ENCODE measurements around the gene NXF1. TPM values are rescaled to one million over a fixed set of nuclear protein-coding genes. Genes with fewer than 3 reads are reported as not detected.

Gene NXF1
- polyA plus RNA-seq, 1 donor (not counting 4 experiments of a cell fraction or from before 2014, with no cell fraction given): 25.3 TPM

- peaks cover 7 to 30% of the 10 kb centered on the region in 2 experiments for H3K36me3 ChIP-seq (ENCODE audit: control insufficient read depth in 2 of 2, extremely low read depth in 1 of 2, insufficient read depth in 2 of 2, low read length in 2 of 2)
- H3K4me1 ChIP-seq (ENCODE audit: control insufficient read depth, extremely low read depth, insufficient read depth, low read length): peaks cover 32% of the 10 kb centered on the region
- no peak overlapping the region for H3K4me2 ChIP-seq (ENCODE audit: control insufficient read depth, extremely low read depth, insufficient read depth, low read depth, low read length)
- no peak overlapping the region for H3K27ac ChIP-seq (ENCODE audit: control insufficient read depth, insufficient read depth, low read length)
- TF ChIP-seq CTCF (optimal IDR thresholded peaks at IDR 0.05 in 1 of 3, IDR thresholded peaks at IDR 0.05 in 1 of 3, conservative IDR thresholded peaks at IDR 0.05 in 1 of 3; ENCODE audit: extremely low read depth in 1 of 3, insufficient read depth in 2 of 3, low read length in 3 of 3): peak in 1 of 3 experiments; percentile 6
- TF ChIP-seq EZH2 (IDR thresholded peaks at IDR 0.05; ENCODE audit: low read length): no peak
- H3K27me3 ChIP-seq (ENCODE audit: control insufficient read depth, extremely low read depth, insufficient read depth, low read length): no peaks in the 10 kb centered on the region
- H2AFZ ChIP-seq (ENCODE audit: control insufficient read depth, low read length): no peak overlapping the region
- dilution Hi-C loops (cut with MboI; ENCODE audit: extremely low pct_ligation_motif_present, low sequenced_read_pairs): no loop called here
- no peak overlapping the region for H3K4me3 ChIP-seq (ENCODE audit: control insufficient read depth in 2 of 3, extremely low read depth in 1 of 3, insufficient read depth in 2 of 3, low read depth in 1 of 3, low read length in 3 of 3)
- FAIRE-seq (no peak), DNase-seq (ENCODE audit: low read depth, low spot score) (no peak)
- H3K9me1 ChIP-seq (ENCODE audit: control insufficient read depth, extremely low read depth, insufficient read depth, low read length): no peaks in the 10 kb centered on the region
- H3K79me2 ChIP-seq (ENCODE audit: control insufficient read depth, insufficient read depth, low read length): peaks cover 38% of the 10 kb centered on the region
- H3K9me3 ChIP-seq (ENCODE audit: control insufficient read depth, low read depth, low read length): no peaks in the 10 kb centered on the region
- H3K9ac ChIP-seq (ENCODE audit: control insufficient read depth, extremely low read depth, insufficient read depth, low read length): no peak overlapping the region
- no peaks in the 10 kb centered on the region for H4K20me1 ChIP-seq (ENCODE audit: control insufficient read depth, extremely low read depth, insufficient read depth, low read length)
These were observed 16.2 kb downstream of the NXF1 start for GRCh38 chr11:62788991-62789390.

- H3K36me3 ChIP-seq (ENCODE audit: control insufficient read depth in 2 of 2, extremely low read depth in 1 of 2, insufficient read depth in 2 of 2, low read length in 2 of 2): peaks cover 0 to 21% of the 10 kb centered on the region in 2 experiments
These were observed 18.1 kb downstream of the NXF1 start, which contains the start of gene TMEM179B for GRCh38 chr11:62787005-62787759. TSS of gene TMEM179B (plus strand) at chr11:62787402. CDS start at chr11:62787432, 30 bp downstream.

More at GRCh38 chr11:62787005-62787759, 18.1 kb downstream of the NXF1 start, which contains the start of gene TMEM179B:
- TF ChIP-seq EZH2 (IDR thresholded peaks at IDR 0.05; ENCODE audit: low read length): no peak
- peak; percentile 47 to 80 (median 71) for TF ChIP-seq CTCF (optimal IDR thresholded peaks at IDR 0.05 in 1 of 3, IDR thresholded peaks at IDR 0.05 in 1 of 3, conservative IDR thresholded peaks at IDR 0.05 in 1 of 3; ENCODE audit: extremely low read depth in 1 of 3, insufficient read depth in 2 of 3, low read length in 3 of 3)
- Histone ChIP-seq H3K4me1 (ENCODE audit: control insufficient read depth, extremely low read depth, insufficient read depth, low read length) (peaks cover 29% of the 10 kb centered on the region), H3K27me3 (ENCODE audit: control insufficient read depth, extremely low read depth, insufficient read depth, low read length) (no peaks in the 10 kb centered on the region), H3K27ac (ENCODE audit: control insufficient read depth, insufficient read depth, low read length) (peak within 1 kb of the TSS; percentile 98), H4K20me1 (ENCODE audit: control insufficient read depth, extremely low read depth, insufficient read depth, low read length) (no peaks in the 10 kb centered on the region), H3K4me2 (ENCODE audit: control insufficient read depth, extremely low read depth, insufficient read depth, low read depth, low read length) (peak within 1 kb of the TSS; percentile 66), H3K79me2 (ENCODE audit: control insufficient read depth, insufficient read depth, low read length) (peaks cover 38% of the 10 kb centered on the region), H3K9ac (ENCODE audit: control insufficient read depth, extremely low read depth, insufficient read depth, low read length) (peak within 1 kb of the TSS; percentile 97), H2AFZ (ENCODE audit: control insufficient read depth, low read length) (peak within 1 kb of the TSS; percentile 75), H3K4me3 (ENCODE audit: control insufficient read depth in 2 of 3, extremely low read depth in 1 of 3, insufficient read depth in 2 of 3, low read depth in 1 of 3, low read length in 3 of 3) (peak within 1 kb of the TSS; percentile 78 to 100 (median 99)), H3K9me1 (ENCODE audit: control insufficient read depth, extremely low read depth, insufficient read depth, low read length) (no peaks in the 10 kb centered on the region), H3K9me3 (ENCODE audit: control insufficient read depth, low read depth, low read length) (no peaks in the 10 kb centered on the region)
- peak; percentile 86 for DNase-seq (ENCODE audit: low read depth, low spot score)
- no peak for FAIRE-seq
- dilution Hi-C loops (cut with MboI; ENCODE audit: extremely low pct_ligation_motif_present, low sequenced_read_pairs): no loop called here
